ENCODE data around the gene TUBB. TPM values are rescaled to one million over a fixed set of nuclear protein-coding genes. Genes with fewer than 3 reads are reported as not detected.
"Not testable (repeated sequence)": the region's sequence is repeated elsewhere in the genome, so short reads cannot be mapped to it uniquely, and the experiment has no call there.

The TUBB gene
- total RNA-seq, 1 donor from 2014 or later = 187 TPM

- peak within 1 kb of the TSS; percentile 89 for H3K4me3 ChIP-seq
- TF ChIP-seq CTCF (IDR thresholded peaks at IDR 0.05; ENCODE audit: borderline replicate concordance) = peak; percentile 66
- intact Hi-C loops (cut with micrococcal nuclease) = no loop called here
- DNase-seq = peak; percentile 100
- peak within 1 kb of the TSS; percentile 98 for H3K27ac ChIP-seq (replicated peaks)
- peaks cover 30% of the 10 kb centered on the region for H3K36me3 ChIP-seq
- H3K27me3 ChIP-seq (ENCODE audit: low read depth) = no peaks in the 10 kb centered on the region
- no peaks in the 10 kb centered on the region for H3K9me3 ChIP-seq (replicated peaks)
- H3K4me1 ChIP-seq = peaks cover 52% of the 10 kb centered on the region
Measured at GRCh38 chr6:30717129-30717844, 2.9 kb upstream of the TUBB start, which contains the start of gene MDC1. Gene MDC1, minus strand, starts transcription at chr6:30717281. Its CDS starts 2,106 bp downstream, at chr6:30715175.

- peak overlapping the region; percentile 89 for H3K4me3 ChIP-seq
- intact Hi-C loops (cut with micrococcal nuclease); H3K9me3 ChIP-seq (replicated peaks): not testable (repeated sequence)
Measured at GRCh38 chr6:30717845-30718720, 2.1 kb upstream of the TUBB start.

GRCh38 chr6:30719356-30719755 is 796 bp upstream of the TUBB start:
- no peak for TF ChIP-seq CTCF (IDR thresholded peaks at IDR 0.05; ENCODE audit: borderline replicate concordance)
- no peak for DNase-seq
- H3K27ac ChIP-seq (replicated peaks) = peak overlapping the region; percentile 98
- H3K4me1 ChIP-seq = peaks cover 72% of the 10 kb centered on the region
- H3K36me3 ChIP-seq = peaks cover 26% of the 10 kb centered on the region
- peak overlapping the region; percentile 95 for H3K4me3 ChIP-seq
- H3K27me3 ChIP-seq (ENCODE audit: low read depth) = no peaks in the 10 kb centered on the region
- no peaks in the 10 kb centered on the region for H3K9me3 ChIP-seq (replicated peaks)
- intact Hi-C loops (cut with micrococcal nuclease) = no loop called here

More at GRCh38 chr6:30717845-30718720, 2.1 kb upstream of the TUBB start:
- peaks cover 26% of the 10 kb centered on the region for H3K36me3 ChIP-seq
- not testable (repeated sequence) for H3K27me3 ChIP-seq (ENCODE audit: low read depth); DNase-seq
- H3K4me1 ChIP-seq = peaks cover 60% of the 10 kb centered on the region
- peak overlapping the region; percentile 98 for H3K27ac ChIP-seq (replicated peaks)

GRCh38 chr6:30720738-30721197 is 616 bp downstream of the TUBB start:
- Histone ChIP-seq H3K4me3 (peak overlapping the region; percentile 95), H3K4me1 (peaks cover 86% of the 10 kb centered on the region), H3K27me3 (ENCODE audit: low read depth) (no peaks in the 10 kb centered on the region), H3K27ac (replicated peaks) (peak overlapping the region; percentile 98), H3K9me3 (replicated peaks) (no peaks in the 10 kb centered on the region), H3K36me3 (peaks cover 31% of the 10 kb centered on the region)
- no peak for TF ChIP-seq CTCF (IDR thresholded peaks at IDR 0.05; ENCODE audit: borderline replicate concordance)
- intact Hi-C loops (cut with micrococcal nuclease) = no loop called here
- DNase-seq = peak; percentile 75

- Histone ChIP-seq H3K27ac (replicated peaks) (peak overlapping the region; percentile 98), H3K4me1 (peaks cover 88% of the 10 kb centered on the region), H3K4me3 (peak overlapping the region; percentile 95), H3K27me3 (ENCODE audit: low read depth) (no peaks in the 10 kb centered on the region), H3K9me3 (replicated peaks) (no peaks in the 10 kb centered on the region), H3K36me3 (peaks cover 36% of the 10 kb centered on the region)
- intact Hi-C loops (cut with micrococcal nuclease) = loop anchor here (2.0 kb wide), 1 partner anchor 43 kb away; no protein-coding TSS in a partner anchor
- DNase-seq = peak; percentile 93
- peak; percentile 67 for TF ChIP-seq CTCF (IDR thresholded peaks at IDR 0.05; ENCODE audit: borderline replicate concordance)
Measured at GRCh38 chr6:30721198-30722024, 1.3 kb downstream of the TUBB start.

GRCh38 chr6:30722025-30722279 is 1.8 kb downstream of the TUBB start:
- intact Hi-C loops (cut with micrococcal nuclease) = loop anchor here (2.0 kb wide), 1 partner anchor 43 kb away; no protein-coding TSS in a partner anchor
- H3K27me3 ChIP-seq (ENCODE audit: low read depth); H3K9me3 ChIP-seq (replicated peaks); DNase-seq: not testable (repeated sequence)
- Histone ChIP-seq H3K4me1 (peaks cover 86% of the 10 kb centered on the region), H3K4me3 (peak overlapping the region; percentile 95), H3K27ac (replicated peaks) (peak overlapping the region; percentile 98), H3K36me3 (peaks cover 42% of the 10 kb centered on the region)
